GM21381 (cell line): ENCODE measurements around the gene WNT1.

Experiments
- ATAC-seq: cut with Tn5 transposase; IDR thresholded peaks from one replicate; pipeline ENCODE4 v1.9.1; 2021; ENCODE audit warnings: mild to moderate bottlenecking, moderate library complexity; ENCODE audit not compliant: unreplicated experiment

The WNT1 gene

GRCh38 chr12:48978291-48978740 is at the start of gene WNT1:
TSS of gene WNT1 (plus strand) at chr12:48978322. CDS start at chr12:48978651, 329 bp downstream.
- ATAC-seq = no peak

DNA sequence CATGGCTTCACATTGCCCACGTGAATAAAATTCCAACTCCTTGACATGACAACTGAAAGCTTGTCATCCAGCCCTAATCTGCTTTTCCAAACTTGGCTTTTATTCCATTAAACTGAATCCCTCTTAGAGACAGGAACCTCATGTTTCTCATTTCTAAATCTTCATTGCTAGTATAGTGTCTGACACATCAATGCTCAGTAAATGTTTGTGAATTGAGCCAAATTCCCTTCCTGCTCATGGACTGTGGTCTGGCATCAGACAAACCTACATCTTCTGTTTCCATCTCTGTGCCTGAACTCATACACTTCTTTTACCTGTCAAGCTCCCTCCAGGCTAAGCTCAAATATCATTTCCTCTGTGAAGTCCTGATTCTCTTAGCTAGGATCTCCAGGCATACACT is 48.6 kb upstream of the WNT1 start:
- ATAC-seq = no peak

DNA sequence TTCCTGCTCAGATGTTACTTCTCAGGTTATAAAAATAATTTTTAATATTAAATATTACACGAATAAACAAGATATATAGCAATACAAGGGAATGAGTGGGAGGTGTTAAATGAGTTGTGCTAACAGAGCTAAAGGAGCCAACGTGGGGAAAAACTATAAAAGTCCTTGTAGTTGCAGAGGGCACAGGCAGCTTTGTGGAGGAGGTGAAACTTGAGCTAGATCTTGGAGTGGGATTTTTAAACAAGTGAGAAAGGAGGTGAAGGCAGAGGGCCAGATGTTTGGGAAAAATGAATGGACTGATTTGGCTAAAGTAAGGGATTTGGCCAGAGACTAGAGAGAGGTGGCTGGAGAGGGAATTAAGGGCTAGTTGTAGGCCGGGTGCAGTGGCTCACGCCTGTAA is 47.6 kb upstream of the WNT1 start:
- no peak for ATAC-seq

- no peak for ATAC-seq
Measured at GRCh38 chr12:48932878-48933277, 45.2 kb upstream of the WNT1 start.

DNA sequence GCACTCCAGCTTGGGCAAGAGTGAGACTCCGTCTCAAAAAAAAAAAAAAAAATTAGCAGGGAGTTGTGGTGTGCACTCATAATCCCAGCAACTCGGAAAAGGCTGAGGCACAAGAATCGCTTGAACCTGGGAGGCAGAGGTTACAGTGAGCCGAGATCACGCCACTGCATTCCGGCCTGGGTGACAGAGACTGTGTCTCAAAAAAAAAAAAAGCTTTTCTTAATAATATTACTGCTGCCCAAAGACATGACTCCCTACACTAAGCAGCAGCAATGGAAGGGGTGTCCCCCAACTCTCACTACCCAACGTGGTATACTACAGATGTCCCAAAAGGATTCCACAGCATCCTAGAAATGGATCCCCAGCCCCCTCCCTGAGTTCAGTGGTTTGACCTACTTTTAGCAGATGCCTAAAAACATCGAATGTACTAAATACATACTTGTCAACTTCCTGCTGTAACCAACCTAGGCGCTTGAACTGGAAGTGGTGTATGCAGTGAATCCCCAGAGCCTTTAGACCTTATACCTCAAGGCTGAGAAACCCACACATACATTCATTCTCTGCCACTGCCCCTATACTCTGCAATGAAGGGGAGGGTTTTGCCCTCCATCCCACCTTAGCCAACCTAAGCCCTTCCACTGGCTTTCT is 44.3 kb upstream of the WNT1 start:
- no peak for ATAC-seq

DNA sequence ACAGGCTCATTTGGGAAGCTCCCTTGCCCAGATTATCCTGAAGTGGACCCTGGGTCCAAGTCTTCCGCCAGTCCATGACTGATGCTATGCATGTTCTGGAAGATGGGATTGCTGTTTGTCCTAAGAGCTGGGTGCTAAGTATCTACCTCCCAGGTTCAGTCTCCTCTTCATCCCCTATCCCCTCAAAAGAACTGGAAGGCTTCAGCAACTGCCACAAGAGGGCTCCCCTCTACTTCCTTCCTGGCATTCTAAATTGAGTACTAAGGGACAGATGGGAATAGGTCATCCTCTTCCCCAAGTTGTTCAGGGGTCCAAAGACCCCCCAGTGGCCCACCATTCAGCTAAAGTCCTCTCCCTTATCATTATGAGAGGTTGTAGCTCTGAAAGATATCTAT is 43.8 kb upstream of the WNT1 start:
- no peak for ATAC-seq

DNA sequence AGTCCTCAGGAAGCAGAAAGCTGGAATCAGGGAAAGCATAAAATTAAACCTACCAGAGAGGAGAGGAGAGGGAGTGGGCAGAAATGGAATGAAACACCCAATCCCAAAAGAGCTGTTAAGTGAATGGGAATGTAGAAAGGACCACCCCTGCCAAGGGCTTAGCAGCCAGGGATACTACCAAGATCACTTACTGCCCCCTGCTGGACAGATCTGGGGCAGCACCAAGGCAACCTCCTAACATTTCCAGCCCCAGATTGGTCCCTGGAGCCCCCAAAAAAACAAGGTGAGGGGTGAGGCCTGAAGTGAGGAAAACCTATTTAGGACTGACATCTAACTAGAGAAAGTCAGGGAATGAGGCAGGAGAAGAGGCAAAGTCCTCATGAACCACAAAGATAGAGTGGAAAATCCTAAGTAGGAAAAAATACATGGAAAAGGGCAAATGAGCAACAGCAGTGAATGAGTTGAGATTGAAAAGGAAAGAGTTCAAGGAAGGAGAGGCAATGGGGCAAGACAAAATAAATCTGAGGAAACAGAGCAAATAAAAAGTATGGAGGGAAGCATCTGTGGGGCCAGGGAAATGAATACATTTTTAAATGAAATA is 41.6 kb upstream of the WNT1 start:
- ATAC-seq = no peak

DNA sequence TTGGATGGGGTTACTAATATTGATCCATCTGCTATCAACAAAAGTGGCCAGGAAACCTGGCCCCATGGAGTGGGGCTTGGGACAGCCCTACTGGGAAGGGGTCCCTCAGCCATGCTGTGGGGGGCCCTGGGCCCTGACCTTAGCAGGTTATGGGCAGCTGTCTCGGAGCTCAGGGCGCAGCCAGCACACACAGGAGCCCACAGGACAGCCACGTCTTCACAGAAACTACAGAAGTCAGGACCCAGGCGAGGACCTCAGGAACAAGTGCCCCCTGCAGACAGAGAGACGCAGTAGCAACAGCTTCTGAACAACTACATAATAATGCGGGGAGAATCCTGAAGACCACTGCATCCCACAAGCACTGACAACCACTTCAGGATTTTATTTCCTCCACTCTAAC is 41.0 kb upstream of the WNT1 start:
- ATAC-seq = no peak

- ATAC-seq = no peak
Measured at GRCh38 chr12:48938805-48939204, 39.3 kb upstream of the WNT1 start.

DNA sequence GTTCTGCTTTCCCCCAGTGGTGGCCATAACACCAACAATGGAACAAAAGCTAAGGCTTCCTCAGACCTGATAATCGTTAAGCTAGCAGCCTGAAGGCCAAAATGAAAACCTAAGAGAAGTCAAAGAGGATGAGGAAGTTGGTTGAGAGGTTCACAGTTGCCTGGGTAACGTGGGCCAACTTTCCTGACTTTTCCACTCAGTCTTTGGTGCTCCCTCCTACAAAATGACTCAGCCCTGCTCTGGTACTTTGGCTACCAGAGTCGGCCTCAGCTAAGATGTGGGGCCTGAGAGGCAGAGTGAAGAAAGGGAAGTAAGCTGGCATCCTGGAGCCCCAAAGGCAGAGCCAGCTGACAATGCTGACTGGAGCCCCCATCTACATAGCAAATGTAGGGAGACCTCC is 37.9 kb upstream of the WNT1 start:
- no peak for ATAC-seq

GRCh38 chr12:48943221-48943620 is 34.9 kb upstream of the WNT1 start:
- no peak for ATAC-seq

- no peak for ATAC-seq
Measured at GRCh38 chr12:48946205-48946604, 31.9 kb upstream of the WNT1 start.

GRCh38 chr12:48946943-48947342 is 31.2 kb upstream of the WNT1 start:
- ATAC-seq = no peak

- ATAC-seq = no peak
Measured at GRCh38 chr12:48947727-48948126, 30.4 kb upstream of the WNT1 start.

- ATAC-seq = no peak
Measured at GRCh38 chr12:48952691-48953090, 25.4 kb upstream of the WNT1 start.

- ATAC-seq = no peak
Measured at GRCh38 chr12:48954061-48954460, 24.1 kb upstream of the WNT1 start.

DNA sequence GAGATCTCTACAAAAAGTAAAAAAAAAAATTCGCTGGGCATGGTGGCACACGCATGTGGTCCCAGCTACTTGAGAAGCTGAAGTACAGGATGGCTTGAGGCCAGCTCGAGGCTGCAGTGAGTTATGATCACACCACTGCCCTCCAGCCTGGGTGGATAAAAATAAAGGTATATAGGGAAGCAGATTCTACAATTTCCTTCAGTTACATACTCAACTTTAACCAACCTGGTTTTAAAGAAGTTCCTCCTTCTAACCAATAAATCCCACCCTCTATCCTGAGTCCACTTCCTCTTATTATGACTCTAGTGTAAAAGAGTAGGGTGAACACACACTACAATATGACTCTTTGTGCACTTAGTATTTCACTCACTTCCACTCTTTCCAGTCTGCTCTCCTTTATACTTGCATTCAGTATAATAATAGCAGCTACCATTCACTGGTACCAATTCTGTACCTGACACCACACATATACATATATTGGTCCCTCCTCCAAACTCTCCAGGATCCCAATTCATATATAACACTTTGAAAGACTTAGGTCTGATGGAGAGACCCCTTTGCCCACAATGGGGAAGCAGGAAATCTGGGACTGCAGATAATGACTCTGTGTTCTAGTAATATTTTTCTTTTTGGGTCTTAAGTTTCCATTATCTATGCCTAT is 23.2 kb upstream of the WNT1 start:
- ATAC-seq = no peak

DNA sequence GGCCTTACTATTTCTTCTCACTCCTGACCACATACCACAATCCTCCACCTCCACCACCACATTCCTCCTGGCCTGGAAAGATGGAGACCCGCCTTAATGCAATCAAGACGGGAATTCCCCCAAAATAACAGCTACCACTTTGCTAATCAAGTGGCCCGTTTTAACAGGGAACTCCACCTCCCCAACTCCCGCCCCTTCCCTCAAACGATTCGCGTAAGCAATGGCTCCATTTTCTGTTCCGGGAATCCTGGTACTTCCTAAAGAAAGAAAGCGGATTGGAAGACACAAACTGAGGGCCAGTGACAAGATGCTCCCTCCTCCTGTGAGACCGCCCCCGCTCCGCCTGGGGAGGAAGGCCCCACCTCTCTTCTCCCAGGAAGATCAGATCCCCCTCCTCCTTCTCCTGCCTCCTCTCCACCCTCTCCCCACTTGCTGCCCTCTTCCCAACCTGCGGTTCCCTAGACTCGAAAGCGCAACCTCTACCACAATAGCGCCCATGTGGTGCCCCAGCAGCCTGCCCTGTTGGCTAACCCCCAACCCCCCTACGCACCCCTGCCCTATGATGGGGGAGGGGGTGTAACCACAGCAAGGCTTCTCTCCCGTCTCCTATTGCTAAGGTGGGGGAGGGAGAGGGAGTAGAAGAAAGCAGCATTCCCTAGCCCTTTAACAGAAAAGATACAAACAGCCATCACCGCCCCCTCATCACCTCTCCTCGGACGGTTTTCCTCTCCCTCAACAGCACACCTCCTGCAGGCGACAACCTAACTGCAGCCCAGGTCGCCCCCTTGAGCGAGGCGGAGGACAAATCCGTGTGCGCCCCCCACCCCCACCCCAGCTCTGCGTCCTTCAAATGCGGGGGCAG is 21.6 kb upstream of the WNT1 start:
- ATAC-seq = no peak

DNA sequence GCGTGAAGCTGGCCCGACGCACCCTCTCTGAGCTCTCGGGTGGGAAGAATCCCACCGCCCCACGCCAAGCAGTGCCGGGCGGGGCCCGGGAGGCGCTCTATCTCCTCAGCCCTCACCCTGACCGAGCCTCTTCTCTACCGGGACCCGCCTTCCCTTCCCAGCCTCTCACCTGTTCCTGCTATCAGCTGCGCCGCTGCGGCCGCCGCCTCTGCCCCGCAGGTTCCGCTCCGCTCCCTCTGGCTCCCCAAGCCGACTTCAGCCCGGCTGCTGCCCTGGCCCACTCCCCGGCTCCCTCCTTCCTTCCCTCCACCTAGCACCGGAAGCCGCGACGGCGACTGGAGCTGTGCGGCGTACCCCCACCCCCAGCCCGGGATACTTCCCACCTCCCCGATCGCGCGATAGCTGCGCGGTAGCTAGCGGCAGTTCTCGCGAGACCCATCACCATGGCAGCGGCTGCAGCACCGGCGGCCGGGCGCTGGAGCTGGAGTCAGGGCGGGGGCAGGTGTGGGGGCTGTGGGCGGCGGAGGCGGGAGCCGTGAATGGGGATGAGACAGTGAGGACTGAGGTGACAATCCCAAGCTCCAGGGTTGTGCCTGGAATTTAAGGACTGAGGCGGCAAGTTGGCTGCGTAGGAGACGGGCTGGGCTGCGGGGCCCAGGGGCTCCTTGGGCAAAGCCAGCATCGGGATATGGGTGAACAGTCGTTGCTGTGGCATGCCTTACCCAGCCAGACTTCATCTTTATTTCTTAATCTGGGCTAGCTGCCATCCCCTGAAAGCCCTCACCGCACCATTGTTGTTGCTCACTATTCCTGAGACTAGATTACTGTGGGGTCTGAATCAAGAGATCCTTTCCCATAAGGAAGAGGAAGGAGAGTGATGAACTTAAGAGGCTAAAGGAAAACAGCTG is 20.7 kb upstream of the WNT1 start, which contains the start of gene ARF3:
TSS of gene ARF3 (minus strand) at position 347 of the 908 bp plus-strand sequence. CDS start 16,392 bp downstream, outside the sequence.
- ATAC-seq = peak; percentile 90

DNA sequence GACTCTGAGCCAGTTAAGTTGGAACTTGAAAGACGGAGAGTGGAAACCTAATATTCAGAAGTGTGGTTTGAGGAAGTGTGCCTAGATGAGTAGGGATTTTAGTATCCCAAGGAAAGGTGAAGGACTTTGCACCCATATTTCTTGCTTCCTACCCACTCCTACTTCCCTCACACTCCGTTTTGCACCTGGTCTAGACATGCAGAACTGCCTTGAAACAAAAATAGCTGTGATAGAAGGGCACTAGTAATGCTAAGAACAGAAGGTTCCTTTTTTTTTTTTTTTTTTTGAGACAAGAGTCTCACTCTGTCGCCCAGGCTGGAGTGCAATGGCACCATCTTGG is 20.1 kb upstream of the WNT1 start:
- no peak for ATAC-seq
